NOMO-1 treated with dmso at 0.1 percent for 144 hours (cell line): ENCODE data around the gene LMF2.

Experiments used
- DNase-seq: peaks from one replicate; lab custom pipeline; 2025; ENCODE audit not compliant: unreplicated experiment; lab: John Stamatoyannopoulos, UW

The LMF2 gene

GRCh38 chr22:50507421-50507990 is at the start of gene LMF2:
Gene LMF2, minus strand, starts transcription at chr22:50507702. Its CDS starts 27 bp downstream, at chr22:50507675.
- DNase-seq = peak; percentile 86

- DNase-seq = no peak
These were observed 49.2 kb upstream of the LMF2 start for GRCh38 chr22:50556703-50557102.

- no peak for DNase-seq
These were observed 45.8 kb upstream of the LMF2 start for GRCh38 chr22:50553310-50553709.

- no peak for DNase-seq
These were observed 43.8 kb upstream of the LMF2 start for GRCh38 chr22:50551160-50551752.

GRCh38 chr22:50550395-50550794 is 42.9 kb upstream of the LMF2 start:
- DNase-seq = no peak

GRCh38 chr22:50548921-50549790 is 41.7 kb upstream of the LMF2 start:
- DNase-seq = no peak

GRCh38 chr22:50548040-50548920 is 40.8 kb upstream of the LMF2 start:
- DNase-seq = no peak

- no peak for DNase-seq
These were observed 39.9 kb upstream of the LMF2 start for GRCh38 chr22:50547263-50547985.

- DNase-seq = no peak
These were observed 39.1 kb upstream of the LMF2 start for GRCh38 chr22:50546326-50547262.

- no peak for DNase-seq
These were observed 38.2 kb upstream of the LMF2 start, which contains the start of gene KLHDC7B for GRCh38 chr22:50545522-50546325. Gene KLHDC7B, plus strand, starts transcription at chr22:50545899. Its CDS starts 345 bp downstream, at chr22:50546244.

- DNase-seq = no peak
These were observed 37.3 kb upstream of the LMF2 start for GRCh38 chr22:50544746-50545253.

GRCh38 chr22:50544078-50544745 is 36.7 kb upstream of the LMF2 start:
- DNase-seq = peak; percentile 69

GRCh38 chr22:50542416-50542927 is 35.0 kb upstream of the LMF2 start:
- peak; percentile 74 for DNase-seq

GRCh38 chr22:50541667-50542026 is 34.1 kb upstream of the LMF2 start:
- peak; percentile 58 for DNase-seq

- DNase-seq = no peak
These were observed 32.9 kb upstream of the LMF2 start for GRCh38 chr22:50540381-50540780.

- DNase-seq = no peak
These were observed 30.3 kb upstream of the LMF2 start for GRCh38 chr22:50537765-50538164.

GRCh38 chr22:50536226-50536625 is 28.7 kb upstream of the LMF2 start:
- DNase-seq = no peak

- no peak for DNase-seq
These were observed 27.6 kb upstream of the LMF2 start for GRCh38 chr22:50535113-50535512.
